Upper lobe of left lung (tissue), 6 donors: ENCODE data around the gene DGKI. TPM values are rescaled to one million over a fixed set of nuclear protein-coding genes. Genes with fewer than 3 reads are reported as not detected.
A peak's percentile ranks its signal among the peaks of the same experiment; 100 is the strongest.

Source experiments
- ATAC-seq, 2 donors: fragments of 200-7000 bp; cut with Tn5 transposase; one replicate each; pipeline ENCODE4 v1.9.1; 2022; ENCODE audit warnings: mild to moderate bottlenecking in 2 of 2, moderate library complexity in 2 of 2; ENCODE audit not compliant: low FRiP score in 2 of 2
- DNase-seq, 2 donors: peaks; one replicate each; pipeline ENCODE4 v3.0.0-alpha.2; 2019 to 2020
- H3K27ac ChIP-seq, 4 donors: fragments of 200-600 bp; sonication (generic); one replicate each; pipeline ENCODE4 v1.5.1; 2016 to 2019
- H3K27me3 ChIP-seq, 4 donors: fragments of 200-600 bp; sonication (generic); one replicate each; pipeline ENCODE4 v1.5.1; 2017 to 2019
- H3K36me3 ChIP-seq, 4 donors: fragments of 200-600 bp; sonication (generic); one replicate each; pipeline ENCODE4 v1.5.1; 2016 to 2019
- H3K4me1 ChIP-seq, 4 donors: fragments of 200-600 bp; sonication (generic); one replicate each; pipeline ENCODE4 v1.5.1; 2018 to 2019
- H3K4me3 ChIP-seq, 4 donors: fragments of 200-600 bp; sonication (generic); one replicate each; pipeline ENCODE4 v1.5.1; 2017 to 2019; ENCODE audit warnings: mild to moderate bottlenecking in 2 of 4, moderate library complexity in 1 of 4
- H3K9me3 ChIP-seq, 4 donors: fragments of 200-600 bp; sonication (generic); one replicate each; pipeline ENCODE4 v1.5.1; 2018 to 2019
- EP300 ChIP-seq, 4 donors: sonication (generic); formaldehyde crosslinking; IDR thresholded peaks; one replicate each; pipeline ENCODE4 v1.5.1; 2017; ENCODE audit warnings: antibody characterized with exemption in 4 of 4, control low read depth in 2 of 4
- POLR2A ChIP-seq, 4 donors: fragments of 450-650 bp; IDR thresholded peaks; one replicate each; pipeline ENCODE4 v1.5.1; 2016 to 2017; ENCODE audit warnings: antibody characterized with exemption in 4 of 4, mild to moderate bottlenecking in 2 of 4
- POLR2AphosphoS5 ChIP-seq, 2 donors: sonication (generic); formaldehyde crosslinking; IDR thresholded peaks; one replicate each; pipeline ENCODE4 v1.5.1; 2017; ENCODE audit warnings: antibody characterized with exemption in 2 of 2
- WGBS, 2 donors: methylation state at CpG; one replicate each; pipeline ENCODE4 v1.1.5; 2017 to 2018; 5-methylcytosine and 5-hydroxymethylcytosine counted together
- total RNA-seq, 6 donors: library from RNA; depleted of rRNA in 4 of 6; stranded (reverse); fragments of >200 nt in 4 of 6; gene quantifications; one replicate each; pipeline versions ENCODE4 v1.1.0 to v1.2.1, GENCODE V29; 2016 to 2021
- TF ChIP-seq, protein P1 (sequence below), 6 experiments: fragments of 450-650 bp in 4 of 6; fragments of 200-600 bp in 2 of 6; sonication (generic) in 2 of 6; IDR thresholded peaks; one replicate each; pipeline ENCODE4 v1.5.1; 2016 to 2019; ENCODE audit warnings: antibody characterized with exemption in 6 of 6
- donor health status: DM: no; HTN: no; CAD: no; lungs with moderate emphysema.
- donor health status: DM: no; HTN: yes; CAD: no; lungs with severe emphysema.

DGKI gene
- total RNA-seq, 6 donors from 2014 or later: under 0.01 to 4.5 (median 0.34) TPM; not detected in 1

DNA sequence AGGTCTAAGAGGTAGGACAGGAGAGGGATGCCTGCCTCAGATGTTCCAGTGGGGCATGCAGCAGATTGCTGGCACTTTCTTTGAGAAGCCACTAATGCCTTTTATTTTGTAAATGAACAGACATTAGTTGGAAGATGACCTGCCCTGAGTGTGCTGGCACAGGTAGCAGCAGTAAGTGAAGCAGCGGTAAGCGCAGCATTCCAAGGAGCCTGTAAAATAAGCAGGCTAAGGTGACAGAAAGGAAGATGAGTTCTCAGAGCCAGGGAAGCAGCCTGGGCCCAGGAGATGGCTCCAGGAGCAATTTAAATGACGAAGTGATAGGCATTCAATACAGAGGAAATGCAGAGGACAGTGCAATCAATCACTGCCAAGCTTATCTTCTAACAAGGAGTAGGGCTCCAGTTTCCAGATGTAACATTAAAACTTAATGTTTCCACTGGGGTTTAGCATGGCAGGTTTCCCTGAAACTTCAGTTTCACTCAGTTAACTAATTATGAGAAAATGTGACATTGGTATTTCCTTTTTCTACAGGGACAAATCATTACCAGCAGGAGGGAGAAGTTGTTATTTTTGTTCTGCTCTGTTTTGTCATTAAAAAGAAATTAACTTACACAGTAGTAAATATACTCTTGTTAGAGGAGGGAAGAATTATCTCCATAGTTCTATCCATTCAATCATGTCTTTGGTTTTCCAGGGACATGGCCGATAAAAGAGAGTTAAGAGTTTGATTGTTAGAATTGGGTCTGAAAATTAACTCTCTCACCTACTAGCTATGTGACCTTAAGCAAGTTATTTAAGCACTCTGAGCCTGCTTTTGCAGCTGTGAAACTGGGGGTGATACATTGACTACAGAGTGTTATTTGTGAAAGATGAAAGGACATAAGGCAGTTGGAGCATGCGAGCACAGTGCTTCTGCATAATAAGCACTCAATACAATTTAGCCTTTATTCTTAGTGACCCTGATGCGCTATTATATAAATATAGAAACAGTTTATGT is 406.6 kb downstream of the DGKI start:
- H3K27me3 ChIP-seq: no peaks in the 10 kb centered on the region
- H3K27ac ChIP-seq: no peak overlapping the region
- ATAC-seq: peak in 1 of 2 donors; percentile 12
- no peak for TF ChIP-seq EP300 (IDR thresholded peaks at IDR 0.05)
- TF ChIP-seq POLR2AphosphoS5 (IDR thresholded peaks at IDR 0.05): no peak
- TF ChIP-seq, protein P1, sequence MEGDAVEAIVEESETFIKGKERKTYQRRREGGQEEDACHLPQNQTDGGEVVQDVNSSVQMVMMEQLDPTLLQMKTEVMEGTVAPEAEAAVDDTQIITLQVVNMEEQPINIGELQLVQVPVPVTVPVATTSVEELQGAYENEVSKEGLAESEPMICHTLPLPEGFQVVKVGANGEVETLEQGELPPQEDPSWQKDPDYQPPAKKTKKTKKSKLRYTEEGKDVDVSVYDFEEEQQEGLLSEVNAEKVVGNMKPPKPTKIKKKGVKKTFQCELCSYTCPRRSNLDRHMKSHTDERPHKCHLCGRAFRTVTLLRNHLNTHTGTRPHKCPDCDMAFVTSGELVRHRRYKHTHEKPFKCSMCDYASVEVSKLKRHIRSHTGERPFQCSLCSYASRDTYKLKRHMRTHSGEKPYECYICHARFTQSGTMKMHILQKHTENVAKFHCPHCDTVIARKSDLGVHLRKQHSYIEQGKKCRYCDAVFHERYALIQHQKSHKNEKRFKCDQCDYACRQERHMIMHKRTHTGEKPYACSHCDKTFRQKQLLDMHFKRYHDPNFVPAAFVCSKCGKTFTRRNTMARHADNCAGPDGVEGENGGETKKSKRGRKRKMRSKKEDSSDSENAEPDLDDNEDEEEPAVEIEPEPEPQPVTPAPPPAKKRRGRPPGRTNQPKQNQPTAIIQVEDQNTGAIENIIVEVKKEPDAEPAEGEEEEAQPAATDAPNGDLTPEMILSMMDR (IDR thresholded peaks at IDR 0.05): no peak
- no peak for TF ChIP-seq POLR2A (IDR thresholded peaks at IDR 0.05)
- no peaks in the 10 kb centered on the region for H3K36me3 ChIP-seq
- no peaks in the 10 kb centered on the region for H3K4me1 ChIP-seq
- H3K4me3 ChIP-seq: no peak overlapping the region
- 68 to 69% methylated on average over 6 of the region's 6 CpGs for WGBS, 2 donors
- no peaks in the 10 kb centered on the region for H3K9me3 ChIP-seq
- no peak for DNase-seq

DNA sequence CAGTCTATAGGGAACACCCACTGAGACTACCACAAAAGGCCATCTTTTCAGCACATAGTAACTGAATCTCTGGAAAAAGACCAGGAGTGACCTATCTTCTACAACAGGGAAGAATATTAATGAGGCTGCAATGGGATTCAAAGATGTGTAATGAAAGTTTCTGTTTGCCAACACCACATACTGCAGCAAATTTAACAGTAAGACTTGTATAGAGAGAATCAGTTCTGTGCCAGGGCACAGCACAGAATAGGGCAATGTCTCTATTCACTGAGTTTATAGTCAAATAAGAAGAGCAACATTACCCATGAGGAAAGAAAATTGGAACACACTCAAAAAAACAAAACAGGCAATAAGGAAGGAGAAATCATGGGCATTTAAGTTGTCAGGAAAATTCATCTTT is 411.8 kb downstream of the DGKI start:
- H3K36me3 ChIP-seq: no peaks in the 10 kb centered on the region
- no peak overlapping the region for H3K27ac ChIP-seq
- no peak for TF ChIP-seq EP300 (IDR thresholded peaks at IDR 0.05)
- TF ChIP-seq, protein P1 (IDR thresholded peaks at IDR 0.05): no peak
- TF ChIP-seq POLR2AphosphoS5 (IDR thresholded peaks at IDR 0.05): no peak
- no peak for TF ChIP-seq POLR2A (IDR thresholded peaks at IDR 0.05)
- no peak for ATAC-seq
- H3K27me3 ChIP-seq: no peaks in the 10 kb centered on the region
- no peak for DNase-seq
- no peaks in the 10 kb centered on the region for H3K4me1 ChIP-seq
- no peak overlapping the region for H3K4me3 ChIP-seq
- H3K9me3 ChIP-seq: no peaks in the 10 kb centered on the region

DNA sequence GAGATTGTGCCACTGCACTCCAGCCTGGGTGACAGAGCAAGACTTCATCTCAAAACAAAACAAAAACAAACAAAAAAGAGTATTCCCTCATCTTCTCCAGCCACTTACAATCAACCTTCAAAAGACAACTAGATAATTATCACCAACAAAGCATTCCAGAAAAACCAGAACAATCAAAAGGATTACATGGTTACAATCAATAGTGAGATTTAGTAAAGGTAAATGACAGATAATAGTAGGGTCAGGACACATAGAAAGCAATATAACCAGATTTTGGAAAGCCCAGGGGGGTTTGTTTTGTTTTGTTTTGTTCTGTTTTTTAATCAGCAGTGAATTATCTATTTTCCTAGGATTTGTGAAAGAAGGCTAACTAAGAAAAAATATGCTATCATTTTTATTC is 412.2 kb downstream of the DGKI start:
- TF ChIP-seq, protein P1 (IDR thresholded peaks at IDR 0.05): no peak
- no peak for TF ChIP-seq POLR2A (IDR thresholded peaks at IDR 0.05)
- no peak for TF ChIP-seq POLR2AphosphoS5 (IDR thresholded peaks at IDR 0.05)
- TF ChIP-seq EP300 (IDR thresholded peaks at IDR 0.05): no peak
- Histone ChIP-seq H3K4me1 (no peaks in the 10 kb centered on the region), H3K36me3 (no peaks in the 10 kb centered on the region), H3K27ac (no peak overlapping the region), H3K4me3 (no peak overlapping the region), H3K9me3 (no peaks in the 10 kb centered on the region), H3K27me3 (no peaks in the 10 kb centered on the region)
- DNase-seq: no peak
- ATAC-seq: no peak

DNA sequence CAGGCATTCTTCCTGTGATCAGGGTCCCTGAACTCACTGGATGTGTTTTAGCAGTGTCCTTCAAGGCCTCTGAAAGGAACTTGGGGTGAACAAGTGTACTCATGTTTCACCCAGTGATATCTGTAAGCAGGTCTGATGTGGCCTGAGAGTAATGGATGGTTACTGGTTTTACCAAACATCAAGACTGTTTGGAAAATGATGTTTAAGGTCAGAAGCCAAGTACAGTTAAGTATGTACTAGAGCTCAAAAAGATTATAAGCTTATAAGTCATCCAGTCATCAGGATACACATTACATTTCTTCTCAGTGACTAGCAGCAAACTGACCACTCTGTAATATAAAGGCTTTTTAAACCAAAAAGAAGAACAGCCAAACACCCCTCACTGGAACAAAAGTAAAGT is 423.5 kb downstream of the DGKI start:
- DNase-seq (no peak), ATAC-seq (no peak)
- H3K4me1 ChIP-seq: no peaks in the 10 kb centered on the region
- H3K36me3 ChIP-seq: no peaks in the 10 kb centered on the region
- H3K9me3 ChIP-seq: no peaks in the 10 kb centered on the region
- TF ChIP-seq EP300 (IDR thresholded peaks at IDR 0.05) (no peak), POLR2AphosphoS5 (IDR thresholded peaks at IDR 0.05) (no peak), POLR2A (IDR thresholded peaks at IDR 0.05) (no peak)
- TF ChIP-seq, protein P1 (IDR thresholded peaks at IDR 0.05): no peak
- H3K27me3 ChIP-seq: no peaks in the 10 kb centered on the region
- no peak overlapping the region for H3K27ac ChIP-seq
- H3K4me3 ChIP-seq: no peak overlapping the region

DNA sequence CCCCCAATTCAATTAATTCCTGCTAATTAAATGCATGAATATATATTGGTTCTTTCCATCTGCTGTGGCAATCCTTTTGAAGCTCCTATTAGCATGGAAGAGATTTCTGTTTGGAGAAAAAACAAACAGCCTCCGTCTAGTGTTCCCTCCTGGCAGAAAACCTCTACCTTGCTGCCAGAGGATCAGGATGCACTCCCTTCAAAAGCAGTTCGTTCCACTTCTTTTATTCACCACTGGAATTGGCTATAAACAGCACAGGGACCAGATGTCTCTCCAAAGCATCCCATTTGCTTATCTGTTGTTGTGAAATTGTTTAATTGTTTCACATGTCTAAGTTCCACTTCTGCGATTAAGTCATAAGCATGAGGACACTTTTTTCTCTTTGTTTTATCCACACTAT is 425.4 kb downstream of the DGKI start:
- Histone ChIP-seq H3K27me3 (no peaks in the 10 kb centered on the region), H3K27ac (no peak overlapping the region), H3K36me3 (no peaks in the 10 kb centered on the region), H3K4me1 (no peaks in the 10 kb centered on the region), H3K9me3 (no peaks in the 10 kb centered on the region), H3K4me3 (no peak overlapping the region)
- no peak for DNase-seq
- TF ChIP-seq EP300 (IDR thresholded peaks at IDR 0.05) (no peak), POLR2A (IDR thresholded peaks at IDR 0.05) (no peak), POLR2AphosphoS5 (IDR thresholded peaks at IDR 0.05) (no peak)
- TF ChIP-seq, protein P1 (IDR thresholded peaks at IDR 0.05): no peak
- peak in 1 of 2 donors; percentile 52 for ATAC-seq
- WGBS, 2 donors: 54 to 65% methylated on average over 3 of the region's 3 CpGs
